WTC11 (cell line): ENCODE measurements around the gene PDLIM5. TPM values are rescaled to one million over a fixed set of nuclear protein-coding genes. Genes with fewer than 3 reads are reported as not detected.

Source experiments
- ATAC-seq: fragments of 200-7000 bp; cut with Tn5 transposase; 2 replicates; pipeline ENCODE4 v1.10.0; 2021; ENCODE audit warnings: mild to moderate bottlenecking, moderate library complexity
- CTCF ChIA-PET: fragments of 300-600 bp; sonication (Branson Sonifier 250); formaldehyde crosslinking; loops from one replicate; lab custom pipeline; 2021; ENCODE audit warnings: antibody characterized with exemption; lab: Charles Lee
- POLR2A ChIA-PET: fragments of 350-600 bp; sonication (Branson Sonifier 250); formaldehyde crosslinking; loops from one replicate; lab custom pipeline; 2021; ENCODE audit warnings: antibody characterized with exemption; lab: Charles Lee
- DNase-seq: peaks from one replicate; pipeline ENCODE4 v3.0.0; 2021; ENCODE audit warnings: low spot score
- H3K27ac Mint-ChIP-seq: 2 replicates; pipeline ENCODE4 v1.8.0; 2021; ENCODE audit warnings: mixed read lengths
- H3K27me3 Mint-ChIP-seq: 2 replicates; pipeline ENCODE4 v1.8.0; 2021; ENCODE audit warnings: low read depth, mild to moderate bottlenecking, moderate library complexity, mixed read lengths
- H3K36me3 Mint-ChIP-seq: 2 replicates; pipeline ENCODE4 v1.8.0; 2021; ENCODE audit warnings: mixed read lengths
- H3K4me1 Mint-ChIP-seq: 2 replicates; pipeline ENCODE4 v1.8.0; 2022; ENCODE audit warnings: mixed read lengths
- H3K4me3 Mint-ChIP-seq: 2 replicates; pipeline ENCODE4 v1.8.0; 2021; ENCODE audit warnings: mild to moderate bottlenecking, moderate library complexity, mixed read lengths
- H3K9me3 Mint-ChIP-seq: 2 replicates; pipeline ENCODE4 v1.8.0; 2021; ENCODE audit warnings: mixed read lengths
- CREM ChIP-seq: sonication (generic); formaldehyde crosslinking; IDR thresholded peaks from 2 replicates; pipeline ENCODE4 v1.8.1; 2022; ENCODE audit warnings: mild to moderate bottlenecking, missing genetic modification reagents, moderate library complexity
- ERG ChIP-seq: fragments of 250-450 bp; sonication (Bioruptor Pico); IDR thresholded peaks from 2 replicates; pipeline ENCODE4 v1.8.0; 2021; ENCODE audit warnings: mild to moderate bottlenecking
- FOXK1 ChIP-seq: sonication (generic); formaldehyde crosslinking; IDR thresholded peaks from 2 replicates; pipeline ENCODE4 v1.8.0; 2022; ENCODE audit warnings: mild to moderate bottlenecking, moderate library complexity, missing genetic modification reagents
- GABPB1 ChIP-seq: sonication (generic); formaldehyde crosslinking; IDR thresholded peaks from 2 replicates; pipeline ENCODE4 v1.8.1; 2023; ENCODE audit warnings: mild to moderate bottlenecking, missing genetic modification reagents
- GRHL2 ChIP-seq: fragments of 250-450 bp; sonication (Bioruptor Pico); IDR thresholded peaks from 2 replicates; pipeline ENCODE4 v1.8.0; 2022; ENCODE audit warnings: mild to moderate bottlenecking, moderate library complexity; ENCODE audit not compliant: insufficient replicate concordance, severe bottlenecking
- IRF2 ChIP-seq: sonication (generic); formaldehyde crosslinking; IDR thresholded peaks from 2 replicates; pipeline ENCODE4 v1.8.0; 2022; ENCODE audit warnings: low read depth, missing genetic modification reagents, borderline replicate concordance
- NFATC4 ChIP-seq: fragments of 250-450 bp; sonication (Bioruptor Pico); IDR thresholded peaks from 2 replicates; pipeline ENCODE4 v1.9.0; 2021; ENCODE audit warnings: mild to moderate bottlenecking
- NFE2L1 ChIP-seq: sonication (generic); formaldehyde crosslinking; IDR thresholded peaks from 2 replicates; pipeline ENCODE4 v1.8.1; 2023; ENCODE audit warnings: missing genetic modification reagents
- PRRX2 ChIP-seq: fragments of 250-450 bp; sonication (Bioruptor Pico); IDR thresholded peaks from 2 replicates; pipeline ENCODE4 v1.8.0; 2021; ENCODE audit warnings: mild to moderate bottlenecking
- USF1 ChIP-seq: sonication (generic); formaldehyde crosslinking; IDR thresholded peaks from 2 replicates; pipeline ENCODE4 v1.8.0; 2022; ENCODE audit warnings: mild to moderate bottlenecking, missing genetic modification reagents
- ZBTB21 ChIP-seq: sonication (generic); formaldehyde crosslinking; IDR thresholded peaks from 2 replicates; pipeline ENCODE4 v1.8.1; 2023; ENCODE audit warnings: mild to moderate bottlenecking, missing genetic modification reagents, borderline replicate concordance
- ZNF138 ChIP-seq: sonication (generic); formaldehyde crosslinking; conservative IDR thresholded peaks from 2 replicates; pipeline ENCODE4 v1.8.1; 2022; ENCODE audit warnings: mild to moderate bottlenecking, moderate library complexity, missing genetic modification reagents
- ZNF317 ChIP-seq: sonication (generic); formaldehyde crosslinking; IDR thresholded peaks from 2 replicates; pipeline ENCODE4 v1.8.1; 2023; ENCODE audit warnings: low read depth, mild to moderate bottlenecking, moderate library complexity, missing genetic modification reagents, borderline replicate concordance
- ZNF416 ChIP-seq: fragments of 250-450 bp; sonication (Bioruptor Pico); IDR thresholded peaks from 2 replicates; pipeline ENCODE4 v1.9.0; 2021; ENCODE audit warnings: mild to moderate bottlenecking, inconsistent platforms
- ZNF425 ChIP-seq: fragments of 250-450 bp; sonication (Bioruptor Pico); conservative IDR thresholded peaks from 2 replicates; pipeline ENCODE4 v1.9.0; 2021; ENCODE audit warnings: mild to moderate bottlenecking
- total RNA-seq: library from RNA; stranded (reverse); gene quantifications from 3 replicates; pipeline ENCODE4 v1.2.3, GENCODE V29; 2021
- TF ChIP-seq, protein P1 (sequence below): sonication (generic); formaldehyde crosslinking; IDR thresholded peaks from 2 replicates; pipeline ENCODE4 v1.8.1; 2023; ENCODE audit warnings: mild to moderate bottlenecking, missing genetic modification reagents
- TF ChIP-seq, protein P2 (sequence below): sonication (generic); formaldehyde crosslinking; IDR thresholded peaks from 2 replicates; pipeline ENCODE4 v1.8.1; 2022; ENCODE audit warnings: low read depth, mild to moderate bottlenecking, moderate library complexity, missing genetic modification reagents, borderline replicate concordance
- TF ChIP-seq, protein P3 (sequence below): sonication (generic); formaldehyde crosslinking; IDR thresholded peaks from 2 replicates; pipeline ENCODE4 v1.8.1; 2023; ENCODE audit warnings: mild to moderate bottlenecking, missing genetic modification reagents
- TF ChIP-seq, protein P4 (sequence below): fragments of 250-450 bp; sonication (Bioruptor Pico); IDR thresholded peaks from 2 replicates; pipeline ENCODE4 v1.9.0; 2021; ENCODE audit warnings: mild to moderate bottlenecking
- TF ChIP-seq, protein P5 (sequence below): sonication (generic); formaldehyde crosslinking; IDR thresholded peaks from 2 replicates; pipeline ENCODE4 v1.8.0; 2023; ENCODE audit warnings: mild to moderate bottlenecking, missing genetic modification reagents
- TF ChIP-seq, protein P6 (sequence below): fragments of 250-450 bp; sonication (Bioruptor Pico); IDR thresholded peaks from 2 replicates; pipeline ENCODE4 v2.1.2; 2022; ENCODE audit warnings: mild to moderate bottlenecking, moderate library complexity

Gene PDLIM5
- total RNA-seq, 1 experiment from 2014 or later = 51.5 TPM

DNA sequence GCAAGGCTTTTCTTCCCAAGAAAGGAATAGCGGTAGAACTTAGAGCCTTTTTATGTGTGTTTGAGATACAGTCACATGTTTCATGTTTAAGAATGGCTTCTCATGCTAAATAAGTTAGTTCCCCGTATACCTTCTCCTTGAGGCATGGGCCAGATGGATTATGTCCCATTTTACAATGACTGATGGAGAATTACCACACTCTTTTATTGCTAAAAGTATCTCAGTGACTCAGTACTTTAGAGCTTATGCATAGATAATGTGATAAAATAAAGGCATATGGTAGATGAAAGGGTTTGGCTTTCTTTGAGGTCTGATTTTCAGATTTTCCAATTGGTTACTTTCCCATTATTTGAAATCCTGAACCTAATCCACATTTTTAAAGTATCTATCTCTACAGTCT, 184.3 kb downstream of the PDLIM5 start:
- no peak for DNase-seq
- Mint-ChIP-seq H3K4me1 (peaks cover 4% of the 10 kb centered on the region; the same call in 1 of the 2 replicates), H3K27me3 (no peaks in the 10 kb centered on the region), H3K9me3 (no peaks in the 10 kb centered on the region)
- CTCF ChIA-PET = no interaction called here
- TF ChIP-seq, protein P1, sequence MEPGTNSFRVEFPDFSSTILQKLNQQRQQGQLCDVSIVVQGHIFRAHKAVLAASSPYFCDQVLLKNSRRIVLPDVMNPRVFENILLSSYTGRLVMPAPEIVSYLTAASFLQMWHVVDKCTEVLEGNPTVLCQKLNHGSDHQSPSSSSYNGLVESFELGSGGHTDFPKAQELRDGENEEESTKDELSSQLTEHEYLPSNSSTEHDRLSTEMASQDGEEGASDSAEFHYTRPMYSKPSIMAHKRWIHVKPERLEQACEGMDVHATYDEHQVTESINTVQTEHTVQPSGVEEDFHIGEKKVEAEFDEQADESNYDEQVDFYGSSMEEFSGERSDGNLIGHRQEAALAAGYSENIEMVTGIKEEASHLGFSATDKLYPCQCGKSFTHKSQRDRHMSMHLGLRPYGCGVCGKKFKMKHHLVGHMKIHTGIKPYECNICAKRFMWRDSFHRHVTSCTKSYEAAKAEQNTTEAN = no peak
- no peak for TF ChIP-seq NFE2L1 (CRISPR knock-in tag)
- TF ChIP-seq, protein P2, sequence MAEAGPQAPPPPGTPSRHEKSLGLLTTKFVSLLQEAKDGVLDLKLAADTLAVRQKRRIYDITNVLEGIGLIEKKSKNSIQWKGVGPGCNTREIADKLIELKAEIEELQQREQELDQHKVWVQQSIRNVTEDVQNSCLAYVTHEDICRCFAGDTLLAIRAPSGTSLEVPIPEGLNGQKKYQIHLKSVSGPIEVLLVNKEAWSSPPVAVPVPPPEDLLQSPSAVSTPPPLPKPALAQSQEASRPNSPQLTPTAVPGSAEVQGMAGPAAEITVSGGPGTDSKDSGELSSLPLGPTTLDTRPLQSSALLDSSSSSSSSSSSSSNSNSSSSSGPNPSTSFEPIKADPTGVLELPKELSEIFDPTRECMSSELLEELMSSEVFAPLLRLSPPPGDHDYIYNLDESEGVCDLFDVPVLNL (CRISPR knock-in tag) = no peak
- no peak for TF ChIP-seq IRF2 (CRISPR knock-in tag)
- TF ChIP-seq ZBTB21 = no peak
- TF ChIP-seq GRHL2 (CRISPR knock-in tag) = no peak
- TF ChIP-seq CREM (CRISPR knock-in tag) = no peak
- TF ChIP-seq USF1 (CRISPR knock-in tag) = no peak
- TF ChIP-seq ZNF317 = no peak
- no peak for TF ChIP-seq ZNF416 (CRISPR knock-in tag)
- TF ChIP-seq, protein P3, sequence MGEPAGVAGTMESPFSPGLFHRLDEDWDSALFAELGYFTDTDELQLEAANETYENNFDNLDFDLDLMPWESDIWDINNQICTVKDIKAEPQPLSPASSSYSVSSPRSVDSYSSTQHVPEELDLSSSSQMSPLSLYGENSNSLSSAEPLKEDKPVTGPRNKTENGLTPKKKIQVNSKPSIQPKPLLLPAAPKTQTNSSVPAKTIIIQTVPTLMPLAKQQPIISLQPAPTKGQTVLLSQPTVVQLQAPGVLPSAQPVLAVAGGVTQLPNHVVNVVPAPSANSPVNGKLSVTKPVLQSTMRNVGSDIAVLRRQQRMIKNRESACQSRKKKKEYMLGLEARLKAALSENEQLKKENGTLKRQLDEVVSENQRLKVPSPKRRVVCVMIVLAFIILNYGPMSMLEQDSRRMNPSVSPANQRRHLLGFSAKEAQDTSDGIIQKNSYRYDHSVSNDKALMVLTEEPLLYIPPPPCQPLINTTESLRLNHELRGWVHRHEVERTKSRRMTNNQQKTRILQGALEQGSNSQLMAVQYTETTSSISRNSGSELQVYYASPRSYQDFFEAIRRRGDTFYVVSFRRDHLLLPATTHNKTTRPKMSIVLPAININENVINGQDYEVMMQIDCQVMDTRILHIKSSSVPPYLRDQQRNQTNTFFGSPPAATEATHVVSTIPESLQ (CRISPR knock-in tag) = no peak
- TF ChIP-seq, protein P4, sequence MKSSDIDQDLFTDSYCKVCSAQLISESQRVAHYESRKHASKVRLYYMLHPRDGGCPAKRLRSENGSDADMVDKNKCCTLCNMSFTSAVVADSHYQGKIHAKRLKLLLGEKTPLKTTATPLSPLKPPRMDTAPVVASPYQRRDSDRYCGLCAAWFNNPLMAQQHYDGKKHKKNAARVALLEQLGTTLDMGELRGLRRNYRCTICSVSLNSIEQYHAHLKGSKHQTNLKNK (CRISPR knock-in tag) = no peak
- TF ChIP-seq NFATC4 (CRISPR knock-in tag) = no peak
- TF ChIP-seq ZNF138 = no peak
- no peak for TF ChIP-seq ERG
- TF ChIP-seq ZNF425 = no peak
- no peak for TF ChIP-seq PRRX2 (CRISPR knock-in tag)
- TF ChIP-seq, all 79 proteins: peak for 0
- no peak for ATAC-seq
- Mint-ChIP-seq H3K27ac (no peak overlapping the region), H3K36me3 (no peaks in the 10 kb centered on the region), H3K4me3 (no peak overlapping the region)
- POLR2A ChIA-PET = no interaction called here

DNA sequence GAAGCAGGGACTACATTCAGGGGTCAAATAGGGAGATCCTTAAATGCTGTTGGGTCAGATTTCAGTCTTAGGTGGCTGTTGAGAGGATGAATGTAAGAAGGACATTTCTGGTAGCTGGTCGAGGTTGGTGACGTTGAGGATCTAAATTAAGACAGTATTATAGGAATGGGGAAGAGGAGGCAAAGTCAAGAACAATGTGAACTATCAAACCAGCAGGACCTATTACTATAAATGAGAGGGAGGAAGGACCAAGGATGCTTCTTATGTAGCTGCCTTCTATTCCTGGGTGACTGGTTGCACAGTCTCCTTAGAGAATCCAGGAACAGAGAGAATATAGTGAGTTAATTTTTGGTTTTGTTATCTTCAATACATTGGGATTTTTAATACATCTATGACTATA, 187.6 kb downstream of the PDLIM5 start:
- ChIA-PET POLR2A (interaction anchor here (0.7 kb wide), 1 partner anchor 160 kb away, joined by 4 read pairs; no protein-coding TSS in a partner anchor), CTCF (no interaction called here)
- Mint-ChIP-seq H3K4me1 (peaks cover 4% of the 10 kb centered on the region; the same call in 1 of the 2 replicates), H3K9me3 (no peaks in the 10 kb centered on the region), H3K27me3 (no peaks in the 10 kb centered on the region), H3K27ac (no peak overlapping the region), H3K4me3 (no peak overlapping the region), H3K36me3 (no peaks in the 10 kb centered on the region)
- DNase-seq (no peak), ATAC-seq (no peak)
- TF ChIP-seq NFATC4 (CRISPR knock-in tag) = no peak
- TF ChIP-seq, protein P5, sequence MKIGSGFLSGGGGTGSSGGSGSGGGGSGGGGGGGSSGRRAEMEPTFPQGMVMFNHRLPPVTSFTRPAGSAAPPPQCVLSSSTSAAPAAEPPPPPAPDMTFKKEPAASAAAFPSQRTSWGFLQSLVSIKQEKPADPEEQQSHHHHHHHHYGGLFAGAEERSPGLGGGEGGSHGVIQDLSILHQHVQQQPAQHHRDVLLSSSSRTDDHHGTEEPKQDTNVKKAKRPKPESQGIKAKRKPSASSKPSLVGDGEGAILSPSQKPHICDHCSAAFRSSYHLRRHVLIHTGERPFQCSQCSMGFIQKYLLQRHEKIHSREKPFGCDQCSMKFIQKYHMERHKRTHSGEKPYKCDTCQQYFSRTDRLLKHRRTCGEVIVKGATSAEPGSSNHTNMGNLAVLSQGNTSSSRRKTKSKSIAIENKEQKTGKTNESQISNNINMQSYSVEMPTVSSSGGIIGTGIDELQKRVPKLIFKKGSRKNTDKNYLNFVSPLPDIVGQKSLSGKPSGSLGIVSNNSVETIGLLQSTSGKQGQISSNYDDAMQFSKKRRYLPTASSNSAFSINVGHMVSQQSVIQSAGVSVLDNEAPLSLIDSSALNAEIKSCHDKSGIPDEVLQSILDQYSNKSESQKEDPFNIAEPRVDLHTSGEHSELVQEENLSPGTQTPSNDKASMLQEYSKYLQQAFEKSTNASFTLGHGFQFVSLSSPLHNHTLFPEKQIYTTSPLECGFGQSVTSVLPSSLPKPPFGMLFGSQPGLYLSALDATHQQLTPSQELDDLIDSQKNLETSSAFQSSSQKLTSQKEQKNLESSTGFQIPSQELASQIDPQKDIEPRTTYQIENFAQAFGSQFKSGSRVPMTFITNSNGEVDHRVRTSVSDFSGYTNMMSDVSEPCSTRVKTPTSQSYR (CRISPR knock-in tag) = no peak
- TF ChIP-seq, protein P6, sequence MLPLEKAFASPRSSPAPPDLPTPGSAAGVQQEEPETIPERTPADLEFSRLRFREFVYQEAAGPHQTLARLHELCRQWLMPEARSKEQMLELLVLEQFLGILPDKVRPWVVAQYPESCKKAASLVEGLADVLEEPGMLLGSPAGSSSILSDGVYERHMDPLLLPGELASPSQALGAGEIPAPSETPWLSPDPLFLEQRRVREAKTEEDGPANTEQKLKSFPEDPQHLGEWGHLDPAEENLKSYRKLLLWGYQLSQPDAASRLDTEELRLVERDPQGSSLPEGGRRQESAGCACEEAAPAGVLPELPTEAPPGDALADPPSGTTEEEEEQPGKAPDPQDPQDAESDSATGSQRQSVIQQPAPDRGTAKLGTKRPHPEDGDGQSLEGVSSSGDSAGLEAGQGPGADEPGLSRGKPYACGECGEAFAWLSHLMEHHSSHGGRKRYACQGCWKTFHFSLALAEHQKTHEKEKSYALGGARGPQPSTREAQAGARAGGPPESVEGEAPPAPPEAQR = no peak
- no peak for TF ChIP-seq FOXK1 (CRISPR knock-in tag)
- TF ChIP-seq PRRX2 (CRISPR knock-in tag) = no peak
- no peak for TF ChIP-seq GABPB1 (CRISPR knock-in tag)
